Gastroesophageal sphincter (tissue), 4 donors: Measurements from ENCODE around the gene PRPF18. TPM values are rescaled to one million over a fixed set of nuclear protein-coding genes. Genes with fewer than 3 reads are reported as not detected.

ENCODE experiments used
- ATAC-seq: fragments of 150-250 bp; one replicate; pipeline ENCODE4 v1.9.1; 2016; ENCODE audit warnings: mild to moderate bottlenecking, moderate library complexity
- H3K27ac ChIP-seq, 4 donors: fragments of 200-600 bp; sonication (generic) in 3 of 4; 1 replicate in 3 of 4; 2 replicates in 1 of 4; pipeline ENCODE4 v1.5.1; 2016 to 2019
- H3K27me3 ChIP-seq: fragments of 200-600 bp; sonication (generic); one replicate; pipeline ENCODE4 v1.5.1; 2019
- H3K36me3 ChIP-seq, 2 donors: fragments of 200-600 bp; sonication (generic); one replicate each; pipeline ENCODE4 v1.5.1; 2019; ENCODE audit warnings: control low read depth in 1 of 2
- H3K4me1 ChIP-seq, 3 donors: fragments of 200-600 bp; sonication (generic); 1 replicate in 2 of 3; 2 replicates in 1 of 3; pipeline ENCODE4 v1.5.1; 2016 to 2019; ENCODE audit warnings: control low read depth in 2 of 3
- H3K4me3 ChIP-seq, 2 donors: fragments of 200-600 bp; sonication (generic); one replicate each; pipeline ENCODE4 v1.5.1; 2019; ENCODE audit warnings: mild to moderate bottlenecking in 1 of 2, moderate library complexity in 1 of 2
- H3K9me3 ChIP-seq, 3 donors: fragments of 200-600 bp; sonication (generic); one replicate each; pipeline ENCODE4 v1.5.1; 2017 to 2019; ENCODE audit warnings: control low read depth in 2 of 3
- CTCF ChIP-seq, 4 experiments: fragments of 200-600 bp in 2 of 4; fragments of 450-650 bp in 2 of 4; sonication (generic) in 1 of 4; IDR thresholded peaks; one replicate each; pipeline ENCODE4 v1.5.1; 2017 to 2019; ENCODE audit warnings: antibody characterized with exemption in 4 of 4, mild to moderate bottlenecking in 2 of 4, moderate library complexity in 2 of 4
- EP300 ChIP-seq: sonication (generic); formaldehyde crosslinking; IDR thresholded peaks from one replicate; pipeline ENCODE4 v1.6.1; 2017; ENCODE audit warnings: antibody characterized with exemption, mild to moderate bottlenecking
- POLR2A ChIP-seq, 2 donors: fragments of 450-650 bp; IDR thresholded peaks; one replicate each; pipeline ENCODE4 v1.6.1; 2017; ENCODE audit warnings: antibody characterized with exemption in 2 of 2, mild to moderate bottlenecking in 2 of 2, moderate library complexity in 1 of 2
- POLR2AphosphoS5 ChIP-seq: sonication (generic); formaldehyde crosslinking; IDR thresholded peaks from one replicate; pipeline ENCODE4 v1.6.1; 2017; ENCODE audit warnings: antibody characterized with exemption
- WGBS, 2 donors: methylation state at CpG; one replicate each; pipeline ENCODE4 v1.1.5; 2018; ENCODE audit warnings: low coverage in 1 of 2; 5-methylcytosine and 5-hydroxymethylcytosine counted together
- total RNA-seq, 4 donors: library from RNA; depleted of rRNA; stranded (reverse); fragments of >200 nt; gene quantifications; one replicate each; pipeline ENCODE4 v1.1.0, GENCODE V29; 2016

Gene PRPF18
- total RNA-seq, 4 donors from 2014 or later = 22.8 to 32.8 (median 24.0) TPM

- H3K4me1 ChIP-seq = no peaks in the 10 kb centered on the region
- H3K9me3 ChIP-seq = no peaks in the 10 kb centered on the region
- no peak overlapping the region for H3K4me3 ChIP-seq
- TF ChIP-seq EP300 = no peak
- TF ChIP-seq CTCF (IDR thresholded peaks at IDR 0.05) = no peak
- no peak for TF ChIP-seq POLR2A (IDR thresholded peaks at IDR 0.05)
- no peak for TF ChIP-seq POLR2AphosphoS5
- 86 to 91% methylated on average over 3 to 8 of the region's 8 CpGs for WGBS, 2 donors
- no peak overlapping the region for H3K27ac ChIP-seq
- no peak for ATAC-seq
- peaks cover 0 to 64% of the 10 kb centered on the region in 2 donors for H3K36me3 ChIP-seq
- no peaks in the 10 kb centered on the region for H3K27me3 ChIP-seq
Measured at GRCh38 chr10:13673156-13673555, 86.4 kb downstream of the PRPF18 start.

- 72 to 77% methylated on average over 9 to 19 of the region's 20 CpGs for WGBS, 2 donors
- TF ChIP-seq POLR2A (IDR thresholded peaks at IDR 0.05) (no peak), POLR2AphosphoS5 (no peak), EP300 (no peak), CTCF (IDR thresholded peaks at IDR 0.05) (no peak)
- H3K27me3 ChIP-seq = no peaks in the 10 kb centered on the region
- no peaks in the 10 kb centered on the region for H3K9me3 ChIP-seq
- peaks cover 0 to 51% of the 10 kb centered on the region in 2 donors for H3K36me3 ChIP-seq
- no peaks in the 10 kb centered on the region for H3K4me1 ChIP-seq
- no peak for ATAC-seq
- no peak overlapping the region for H3K4me3 ChIP-seq
- no peak overlapping the region for H3K27ac ChIP-seq
Measured at GRCh38 chr10:13674645-13675588, 88.2 kb downstream of the PRPF18 start.

GRCh38 chr10:13678101-13678843, 91.5 kb downstream of the PRPF18 start:
- no peak for ATAC-seq
- H3K36me3 ChIP-seq = peaks cover 0 to 30% of the 10 kb centered on the region in 2 donors
- H3K27ac ChIP-seq = no peak overlapping the region
- H3K4me1 ChIP-seq = peaks cover 0 to 4% (median 0%) of the 10 kb centered on the region in 3 donors
- no peaks in the 10 kb centered on the region for H3K9me3 ChIP-seq
- H3K27me3 ChIP-seq = no peaks in the 10 kb centered on the region
- no peak overlapping the region for H3K4me3 ChIP-seq
- 93 to 96% methylated on average over 8 to 10 of the region's 13 CpGs for WGBS, 2 donors
- TF ChIP-seq EP300 (no peak), CTCF (IDR thresholded peaks at IDR 0.05) (no peak)

Other genes with a start within 250 kb of the PRPF18 start
- gene SEPHS1, start 238.7 kb upstream of the PRPF18 start, total RNA-seq = 10 to 100 TPM; 42.4 to 57.0 (median 45.5) TPM
- gene BEND7, start 58.0 kb upstream of the PRPF18 start, total RNA-seq = 10 to 100 TPM; 18.4 to 25.9 (median 22.5) TPM